Mesendoderm (in vitro differentiated cells): ENCODE data around the gene ELF3. TPM values are rescaled to one million over a fixed set of nuclear protein-coding genes. Genes with fewer than 3 reads are reported as not detected.
"Not testable (repeated sequence)": the region's sequence is repeated elsewhere in the genome, so short reads cannot be mapped to it uniquely, and the experiment has no call there.

Experiments used
- DNase-seq: peaks from one replicate; pipeline ENCODE4 v3.0.0; 2013
- H2AK5ac ChIP-seq: 2 replicates; pipeline ENCODE4 v1.6.1; 2013; ENCODE audit warnings: low read length, inconsistent platforms
- H2BK120ac ChIP-seq: 2 replicates; pipeline ENCODE4 v1.6.1; 2013; ENCODE audit warnings: low read depth, mild to moderate bottlenecking, low read length, moderate library complexity, mixed read lengths
- H2BK15ac ChIP-seq: replicated peaks from 2 replicates; pipeline ENCODE4 v1.6.1; 2013; ENCODE audit warnings: low read depth, mild to moderate bottlenecking, moderate library complexity
- H2BK5ac ChIP-seq: 2 replicates; pipeline ENCODE4 v1.6.1; 2013; ENCODE audit warnings: low read length, inconsistent platforms
- H3K18ac ChIP-seq: 2 replicates; pipeline ENCODE4 v1.6.1; 2013; ENCODE audit warnings: mild to moderate bottlenecking, low read length, mixed read lengths
- H3K23ac ChIP-seq: one replicate; pipeline ENCODE4 v1.6.1; 2013; ENCODE audit warnings: low read length
- H3K27ac ChIP-seq: 2 replicates; pipeline ENCODE4 v1.5.1; 2013; ENCODE audit warnings: low read depth, mild to moderate bottlenecking, inconsistent platforms, low read length, moderate library complexity
- H3K27me3 ChIP-seq: 2 replicates; pipeline ENCODE4 v1.6.1; 2013; ENCODE audit warnings: low read length, control low read depth, mild to moderate bottlenecking, inconsistent platforms; ENCODE audit not compliant: insufficient read depth, poor library complexity
- H3K36me3 ChIP-seq: 2 replicates; pipeline ENCODE4 v1.6.1; 2013; ENCODE audit warnings: low read length, inconsistent platforms; ENCODE audit not compliant: control insufficient read depth, insufficient read depth
- H3K4ac ChIP-seq: one replicate; pipeline ENCODE4 v1.6.1; 2013; ENCODE audit warnings: low read depth, mild to moderate bottlenecking, low read length, moderate library complexity
- H3K4me1 ChIP-seq: 2 replicates; pipeline ENCODE4 v1.6.1; 2013; ENCODE audit warnings: low read depth, low read length, inconsistent platforms; ENCODE audit not compliant: control insufficient read depth
- H3K4me2 ChIP-seq: 2 replicates; pipeline ENCODE4 v1.6.1; 2013; ENCODE audit warnings: low read length
- H3K4me3 ChIP-seq: 2 replicates; pipeline ENCODE4 v1.5.1; 2013; ENCODE audit warnings: mild to moderate bottlenecking, low read length
- H3K56ac ChIP-seq: one replicate; pipeline ENCODE4 v1.6.1; 2013; ENCODE audit warnings: low read length
- H3K79me1 ChIP-seq: 2 replicates; pipeline ENCODE4 v1.6.1; 2013; ENCODE audit warnings: low read length, inconsistent platforms
- H3K79me2 ChIP-seq: 2 replicates; pipeline ENCODE4 v1.6.1; 2013; ENCODE audit warnings: mild to moderate bottlenecking, low read length; ENCODE audit not compliant: control insufficient read depth, insufficient read depth
- H3K9ac ChIP-seq: 2 replicates; pipeline ENCODE4 v1.6.1; 2013; ENCODE audit warnings: low read length, inconsistent platforms
- H4K5ac ChIP-seq: one replicate; pipeline ENCODE4 v1.6.1; 2013; ENCODE audit warnings: low read length
- H4K8ac ChIP-seq: one replicate; pipeline ENCODE4 v1.6.1; 2013; ENCODE audit warnings: low read depth, mild to moderate bottlenecking, control low read depth, low read length, moderate library complexity
- WGBS: extraction: QIAGEN DNeasy Blood & Tissue Kit; methylation state at CpG from one replicate; pipeline ENCODE4 v1.1.7; 2013; ENCODE audit warnings: low lambda C conversion rate, missing lambda C conversion rate; ENCODE audit not compliant: insufficient coverage; ENCODE audit errors: extremely low coverage; 5-methylcytosine and 5-hydroxymethylcytosine counted together
- small RNA-seq: library from polyadenylated mRNA; stranded (forward); fragments of <200 nt; extraction: miRNeasy Mini kit (QIAGEN cat#:217004); gene quantifications from one replicate; pipeline ENCODE3, GENCODE V24; 2013; ENCODE audit not compliant: insufficient read depth

The ELF3 gene

GRCh38 chr1:202061787-202062186 is 51.4 kb downstream of the ELF3 start:
- DNase-seq, H3K18ac ChIP-seq, H3K4ac ChIP-seq, H3K4me1 ChIP-seq, H3K79me2 ChIP-seq, H2BK120ac ChIP-seq, H3K36me3 ChIP-seq, H3K79me1 ChIP-seq, H2AK5ac ChIP-seq, H4K8ac ChIP-seq, H3K9ac ChIP-seq, H3K23ac ChIP-seq, H3K56ac ChIP-seq, H3K4me3 ChIP-seq, H3K4me2 ChIP-seq, H3K27ac ChIP-seq, H3K27me3 ChIP-seq, H2BK15ac ChIP-seq, H2BK5ac ChIP-seq, H4K5ac ChIP-seq: not testable (repeated sequence)
- WGBS: no CpG with 5 or more reads among the region's 6 CpGs

GRCh38 chr1:202062636-202063035 is 52.2 kb downstream of the ELF3 start:
- H2AK5ac ChIP-seq, H3K4me3 ChIP-seq, H3K4me2 ChIP-seq, H3K23ac ChIP-seq, H3K79me1 ChIP-seq, H3K27me3 ChIP-seq, H4K8ac ChIP-seq, H3K18ac ChIP-seq, H3K36me3 ChIP-seq, H3K27ac ChIP-seq, H3K9ac ChIP-seq, DNase-seq, H2BK5ac ChIP-seq, H2BK15ac ChIP-seq, H3K4me1 ChIP-seq, H3K79me2 ChIP-seq, H3K56ac ChIP-seq, H3K4ac ChIP-seq, H4K5ac ChIP-seq, H2BK120ac ChIP-seq: not testable (repeated sequence)
- no CpG with 5 or more reads among the region's 7 CpGs for WGBS

- no CpG with 5 or more reads among the region's 1 CpG for WGBS
- Histone ChIP-seq H3K18ac (no peak overlapping the region), H3K79me1 (no peaks in the 10 kb centered on the region), H4K8ac (no peak overlapping the region), H4K5ac (no peak overlapping the region), H3K9ac (no peak overlapping the region), H2BK5ac (no peak overlapping the region), H3K4me2 (no peak overlapping the region), H3K56ac (no peak overlapping the region), H3K4me3 (no peak overlapping the region), H3K36me3 (no peaks in the 10 kb centered on the region), H3K4ac (no peak overlapping the region), H2BK120ac (no peak overlapping the region), H3K23ac (no peak overlapping the region), H3K27me3 (no peaks in the 10 kb centered on the region), H3K4me1 (no peaks in the 10 kb centered on the region), H2AK5ac (no peak overlapping the region), H3K27ac (no peak overlapping the region), H2BK15ac (no peak overlapping the region), H3K79me2 (no peaks in the 10 kb centered on the region)
- peak; percentile 87 for DNase-seq
These were observed 52.7 kb downstream of the ELF3 start for GRCh38 chr1:202063093-202063492.

GRCh38 chr1:202064889-202065312 is 54.5 kb downstream of the ELF3 start:
- not testable (repeated sequence) for H3K27me3 ChIP-seq, H4K8ac ChIP-seq, H3K79me2 ChIP-seq, H3K36me3 ChIP-seq, H4K5ac ChIP-seq, H3K27ac ChIP-seq, H3K4me1 ChIP-seq, DNase-seq, H3K23ac ChIP-seq, H3K9ac ChIP-seq, H3K18ac ChIP-seq, H2BK15ac ChIP-seq, H3K4me2 ChIP-seq, H3K79me1 ChIP-seq, H2BK5ac ChIP-seq, H3K4ac ChIP-seq, H3K4me3 ChIP-seq, H3K56ac ChIP-seq, H2AK5ac ChIP-seq, H2BK120ac ChIP-seq
- WGBS: no CpG with 5 or more reads among the region's 10 CpGs

Small RNA genes within 50 kb of the gene (small RNA-seq; reads per million reads assigned to genes)
- gene AL691482.1 (not detected), gene AL691482.2 (not detected), gene MIR6740 (not detected), gene RF00156 (not detected)
